ENCODE measurements around the gene PRF1. TPM values are rescaled to one million over a fixed set of nuclear protein-coding genes. Genes with fewer than 3 reads are reported as not detected.

Gene PRF1
- total and polyA plus RNA-seq, 3 experiments from 2014 or later = 94.8 to 762 (median 95.7) TPM

- POLR2A ChIA-PET = no interaction called here
- H3K36me3 Mint-ChIP-seq = no peaks in the 10 kb centered on the region
- peaks cover 0 to 2% of the 10 kb centered on the region in 2 donors for H3K27me3 Mint-ChIP-seq
- no peak overlapping the region for H3K4me3 Mint-ChIP-seq
- H3K36me3 ChIP-seq (ENCODE audit: insufficient read depth, low read length) = no peaks in the 10 kb centered on the region
- peaks cover 6 to 25% (median 18%) of the 10 kb centered on the region in 3 donors for H3K4me1 Mint-ChIP-seq
- H3K9me3 Mint-ChIP-seq = no peaks in the 10 kb centered on the region
- H3K27me3 ChIP-seq (ENCODE audit: insufficient read depth, low read length, poor library complexity, severe bottlenecking) = no peaks in the 10 kb centered on the region
- no peaks in the 10 kb centered on the region for H3K9me3 ChIP-seq (ENCODE audit: low read length)
- peak overlapping the region in 1 of 8 donors; percentile 87 for H3K27ac Mint-ChIP-seq
- no peak overlapping the region for H3K27ac ChIP-seq (ENCODE audit: low read depth, low read length)
- CTCF ChIA-PET = interaction anchor here (1.0 to 1.2 kb wide), 2 partner anchors 10 to 13 kb away, joined by 3 read pairs; no protein-coding TSS in a partner anchor
- DNase-seq = peak in 1 of 5 donors; percentile 35
- H3K4me3 ChIP-seq (ENCODE audit: low read length) = no peak overlapping the region
- H3K4me1 ChIP-seq (ENCODE audit: insufficient read depth, low read length) = no peaks in the 10 kb centered on the region
These were observed 36.7 kb downstream of the PRF1 start for GRCh38 chr10:70565556-70566514.

GRCh38 chr10:70564901-70565351 is 37.6 kb downstream of the PRF1 start:
- Mint-ChIP-seq H3K36me3 (no peaks in the 10 kb centered on the region), H3K27ac (peak overlapping the region in 3 of 8 donors; percentile 32 to 47 (median 38)), H3K27me3 (peaks cover 0 to 2% of the 10 kb centered on the region in 2 donors), H3K4me3 (no peak overlapping the region), H3K9me3 (no peaks in the 10 kb centered on the region), H3K4me1 (peaks cover 8 to 28% (median 18%) of the 10 kb centered on the region in 3 donors)
- POLR2A ChIA-PET = no interaction called here
- H3K27me3 ChIP-seq (ENCODE audit: insufficient read depth, low read length, poor library complexity, severe bottlenecking) = no peaks in the 10 kb centered on the region
- no peaks in the 10 kb centered on the region for H3K36me3 ChIP-seq (ENCODE audit: insufficient read depth, low read length)
- H3K27ac ChIP-seq (ENCODE audit: low read depth, low read length) = no peak overlapping the region
- CTCF ChIA-PET = interaction anchor here (0.8 kb wide), 1 partner anchor 16 kb away, joined by 4 read pairs; no protein-coding TSS in a partner anchor
- peak in 1 of 5 donors; percentile 37 for DNase-seq
- H3K4me1 ChIP-seq (ENCODE audit: insufficient read depth, low read length) = peaks cover 1% of the 10 kb centered on the region
- H3K4me3 ChIP-seq (ENCODE audit: low read length) = no peak overlapping the region
- H3K9me3 ChIP-seq (ENCODE audit: low read length) = no peaks in the 10 kb centered on the region

GRCh38 chr10:70564113-70564725 is 38.3 kb downstream of the PRF1 start:
- Histone ChIP-seq H3K27ac (ENCODE audit: low read depth, low read length) (no peak overlapping the region), H3K36me3 (ENCODE audit: insufficient read depth, low read length) (no peaks in the 10 kb centered on the region), H3K4me3 (ENCODE audit: low read length) (no peak overlapping the region), H3K4me1 (ENCODE audit: insufficient read depth, low read length) (peaks cover 7% of the 10 kb centered on the region), H3K9me3 (ENCODE audit: low read length) (no peaks in the 10 kb centered on the region), H3K27me3 (ENCODE audit: insufficient read depth, low read length, poor library complexity, severe bottlenecking) (no peaks in the 10 kb centered on the region)
- peak in 1 of 5 donors; percentile 40 for DNase-seq
- Mint-ChIP-seq H3K4me3 (no peak overlapping the region), H3K27me3 (peaks cover 0 to 2% of the 10 kb centered on the region in 2 donors), H3K36me3 (no peaks in the 10 kb centered on the region), H3K27ac (no peak overlapping the region), H3K9me3 (no peaks in the 10 kb centered on the region), H3K4me1 (peaks cover 10 to 28% (median 20%) of the 10 kb centered on the region in 3 donors)
- CTCF ChIA-PET = interaction anchor here (0.6 to 0.8 kb wide), 2 partner anchors 15 to 313 kb away, joined by 3 to 4 read pairs; no protein-coding TSS in a partner anchor
- POLR2A ChIA-PET = no interaction called here

- POLR2A ChIA-PET = no interaction called here
- peaks cover 19 to 34% (median 25%) of the 10 kb centered on the region in 3 donors for H3K4me1 Mint-ChIP-seq
These were observed 39.3 kb downstream of the PRF1 start for GRCh38 chr10:70563230-70563629.

GRCh38 chr10:70562036-70562755 is 40.3 kb downstream of the PRF1 start:
- POLR2A ChIA-PET = no interaction called here
- H3K36me3 Mint-ChIP-seq = no peaks in the 10 kb centered on the region
- peaks cover 19 to 34% (median 25%) of the 10 kb centered on the region in 3 donors for H3K4me1 Mint-ChIP-seq
- Histone ChIP-seq H3K27ac (ENCODE audit: low read depth, low read length) (no peak overlapping the region), H3K4me1 (ENCODE audit: insufficient read depth, low read length) (peaks cover 11% of the 10 kb centered on the region), H3K36me3 (ENCODE audit: insufficient read depth, low read length) (no peaks in the 10 kb centered on the region), H3K27me3 (ENCODE audit: insufficient read depth, low read length, poor library complexity, severe bottlenecking) (no peaks in the 10 kb centered on the region), H3K9me3 (ENCODE audit: low read length) (no peaks in the 10 kb centered on the region), H3K4me3 (ENCODE audit: low read length) (no peak overlapping the region)
- peaks cover 0 to 7% of the 10 kb centered on the region in 2 donors for H3K27me3 Mint-ChIP-seq
- CTCF ChIA-PET = interaction anchor here (4.4 to 5.0 kb wide), 2 partner anchors 12 to 197 kb away, joined by 27 to 81 read pairs; no protein-coding TSS in a partner anchor
- DNase-seq = peak in 1 of 5 donors; percentile 40
- no peaks in the 10 kb centered on the region for H3K9me3 Mint-ChIP-seq
- H3K4me3 Mint-ChIP-seq = no peak overlapping the region
- peak overlapping the region in 2 of 8 donors; percentile 37 to 60 for H3K27ac Mint-ChIP-seq

More at GRCh38 chr10:70563230-70563629, 39.3 kb downstream of the PRF1 start:
- H3K27me3 ChIP-seq (ENCODE audit: insufficient read depth, low read length, poor library complexity, severe bottlenecking) = no peaks in the 10 kb centered on the region
- no peak overlapping the region for H3K4me3 Mint-ChIP-seq
- peaks cover 0 to 6% of the 10 kb centered on the region in 2 donors for H3K27me3 Mint-ChIP-seq
- DNase-seq = peak in 1 of 5 donors; percentile 20
- H3K9me3 ChIP-seq (ENCODE audit: low read length) = no peaks in the 10 kb centered on the region
- CTCF ChIA-PET = no interaction called here
- no peak overlapping the region for H3K27ac ChIP-seq (ENCODE audit: low read depth, low read length)
- H3K4me3 ChIP-seq (ENCODE audit: low read length) = no peak overlapping the region
- H3K9me3 Mint-ChIP-seq = no peaks in the 10 kb centered on the region
- H3K4me1 ChIP-seq (ENCODE audit: insufficient read depth, low read length) = peaks cover 11% of the 10 kb centered on the region
- H3K36me3 ChIP-seq (ENCODE audit: insufficient read depth, low read length) = no peaks in the 10 kb centered on the region
- H3K27ac Mint-ChIP-seq = peak overlapping the region in 1 of 8 donors; percentile 82
- H3K36me3 Mint-ChIP-seq = no peaks in the 10 kb centered on the region

- Mint-ChIP-seq H3K4me3 (no peak overlapping the region), H3K9me3 (no peaks in the 10 kb centered on the region), H3K27me3 (peaks cover 0 to 7% of the 10 kb centered on the region in 2 donors), H3K27ac (peak overlapping the region in 3 of 8 donors; percentile 5 to 48 (median 27)), H3K36me3 (no peaks in the 10 kb centered on the region), H3K4me1 (peaks cover 19 to 34% (median 24%) of the 10 kb centered on the region in 3 donors)
- Histone ChIP-seq H3K27me3 (ENCODE audit: insufficient read depth, low read length, poor library complexity, severe bottlenecking) (no peaks in the 10 kb centered on the region), H3K9me3 (ENCODE audit: low read length) (no peaks in the 10 kb centered on the region), H3K27ac (ENCODE audit: low read depth, low read length) (no peak overlapping the region), H3K4me1 (ENCODE audit: insufficient read depth, low read length) (peaks cover 11% of the 10 kb centered on the region), H3K4me3 (ENCODE audit: low read length) (no peak overlapping the region), H3K36me3 (ENCODE audit: insufficient read depth, low read length) (no peaks in the 10 kb centered on the region)
- ChIA-PET POLR2A (no interaction called here), CTCF (interaction anchor here (1.2 to 5.0 kb wide), 3 partner anchors 12 to 198 kb away, joined by 3 to 81 read pairs (median 27); no protein-coding TSS in a partner anchor)
- DNase-seq = peak in 1 of 5 donors; percentile 32
These were observed 41.0 kb downstream of the PRF1 start for GRCh38 chr10:70561558-70561957.

GRCh38 chr10:70561070-70561469 is 41.5 kb downstream of the PRF1 start:
- POLR2A ChIA-PET = no interaction called here
- no peaks in the 10 kb centered on the region for H3K36me3 Mint-ChIP-seq
- CTCF ChIA-PET = interaction anchor here (1.2 to 5.0 kb wide), 4 partner anchors 11 to 218 kb away, joined by 3 to 81 read pairs (median 15); no protein-coding TSS in a partner anchor
- no peaks in the 10 kb centered on the region for H3K27me3 ChIP-seq (ENCODE audit: insufficient read depth, low read length, poor library complexity, severe bottlenecking)
- peak overlapping the region in 6 of 8 donors; percentile 12 to 69 (median 30) for H3K27ac Mint-ChIP-seq
- no peak for DNase-seq
- H3K36me3 ChIP-seq (ENCODE audit: insufficient read depth, low read length) = no peaks in the 10 kb centered on the region
- peak overlapping the region in 2 of 7 donors; percentile 39 to 54 for H3K4me3 Mint-ChIP-seq
- H3K27me3 Mint-ChIP-seq = peaks cover 0 to 7% of the 10 kb centered on the region in 2 donors
- H3K4me1 ChIP-seq (ENCODE audit: insufficient read depth, low read length) = peaks cover 11% of the 10 kb centered on the region
- H3K9me3 Mint-ChIP-seq = no peaks in the 10 kb centered on the region
- no peak overlapping the region for H3K4me3 ChIP-seq (ENCODE audit: low read length)
- no peaks in the 10 kb centered on the region for H3K9me3 ChIP-seq (ENCODE audit: low read length)
- no peak overlapping the region for H3K27ac ChIP-seq (ENCODE audit: low read depth, low read length)
- H3K4me1 Mint-ChIP-seq = peaks cover 19 to 34% (median 24%) of the 10 kb centered on the region in 3 donors
